H1 (cell line): Measurements from ENCODE around the gene OMG. TPM values are rescaled to one million over a fixed set of nuclear protein-coding genes. Genes with fewer than 3 reads are reported as not detected.

Experiments used
- CTCF ChIA-PET: fragments of 300-600 bp; sonication (Branson Sonifier 250); formaldehyde crosslinking; loops from one replicate; lab custom pipeline; 2021; ENCODE audit not compliant: partially characterized antibody; lab: Charles Lee
- POLR2A ChIA-PET: fragments of 300-600 bp; sonication (Branson Sonifier 250); formaldehyde crosslinking; loops from one replicate; lab custom pipeline; 2021; ENCODE audit warnings: inconsistent platforms; ENCODE audit not compliant: partially characterized antibody; lab: Charles Lee
- DNase-seq, 2 experiments: peaks; one replicate each; pipeline versions ENCODE4 v3.0.0 to v3.0.0-alpha.2; 2010 to 2022; ENCODE audit warnings: low spot score in 2 of 2, low read depth in 1 of 2, mixed read lengths in 1 of 2
- FAIRE-seq: peaks from 2 replicates; lab custom pipeline; 2011; peaks lifted over from hg19 to GRCh38; lab: Jason Lieb, UNC
- H2AFZ ChIP-seq: 2 replicates; pipeline ENCODE4 v1.8.1; 2012; ENCODE audit warnings: low read length, inconsistent platforms
- H2AK5ac ChIP-seq: 2 replicates; pipeline ENCODE4 v1.6.1; 2013; ENCODE audit warnings: low read depth, low read length
- H2BK120ac ChIP-seq: replicated peaks from 2 replicates; pipeline ENCODE3; 2013; ENCODE audit warnings: low read depth, low read length, inconsistent platforms
- H2BK12ac ChIP-seq: 2 replicates; pipeline ENCODE4 v1.6.1; 2013; ENCODE audit warnings: low read depth, low read length
- H2BK15ac ChIP-seq: 2 replicates; pipeline ENCODE4 v1.6.1; 2013; ENCODE audit warnings: low read length
- H2BK20ac ChIP-seq: 2 replicates; pipeline ENCODE4 v1.6.1; 2013; ENCODE audit warnings: low read length
- H2BK5ac ChIP-seq: 2 replicates; pipeline ENCODE4 v1.6.1; 2013; ENCODE audit warnings: low read depth, low read length
- H3K14ac ChIP-seq: 2 replicates; pipeline ENCODE4 v1.6.1; 2013; ENCODE audit warnings: inconsistent platforms; ENCODE audit not compliant: insufficient read length
- H3K18ac ChIP-seq: 2 replicates; pipeline ENCODE4 v1.6.1; 2013; ENCODE audit warnings: low read length; ENCODE audit errors: extremely low read depth
- H3K23ac ChIP-seq: 2 replicates; pipeline ENCODE4 v1.6.1; 2013; ENCODE audit warnings: inconsistent platforms; ENCODE audit not compliant: insufficient read length
- H3K23me2 ChIP-seq: 2 replicates; pipeline ENCODE4 v1.6.1; 2013; ENCODE audit warnings: low read depth, low read length
- H3K27ac ChIP-seq: 2 replicates; pipeline ENCODE4 v1.6.1; 2011; ENCODE audit warnings: low read depth, low read length, inconsistent platforms
- H3K27me3 ChIP-seq, 4 experiments: replicated peaks in 1 of 4; 1 replicate in 1 of 4; 2 replicates in 3 of 4; pipeline versions ENCODE4 v1.6.1 to v1.8.1; 2011 to 2013; ENCODE audit warnings: low read length in 3 of 4, mild to moderate bottlenecking in 3 of 4, inconsistent platforms in 2 of 4, mixed read lengths in 2 of 4, moderate library complexity in 1 of 4; ENCODE audit not compliant: control insufficient read depth in 3 of 4, insufficient read depth in 3 of 4; ENCODE audit errors: extremely low read depth in 1 of 4
- H3K36me3 ChIP-seq, 4 experiments: 2 replicates each; pipeline versions ENCODE4 v1.6.1 to v1.8.1; 2011 to 2013; ENCODE audit warnings: mild to moderate bottlenecking in 4 of 4, low read length in 3 of 4, moderate library complexity in 2 of 4, control low read depth in 1 of 4, inconsistent platforms in 1 of 4; ENCODE audit not compliant: insufficient read depth in 4 of 4, control insufficient read depth in 2 of 4
- H3K4ac ChIP-seq: replicated peaks from 2 replicates; pipeline ENCODE3; 2013; ENCODE audit warnings: low read length, low read depth, mixed read lengths, inconsistent platforms; ENCODE audit not compliant: insufficient read length
- H3K4me1 ChIP-seq, 4 experiments: replicated peaks in 1 of 4; 1 replicate in 1 of 4; 2 replicates in 3 of 4; pipeline versions ENCODE4 v1.6.1 to v1.8.1; 2011 to 2013; ENCODE audit warnings: low read length in 3 of 4, inconsistent platforms in 2 of 4, mixed read lengths in 1 of 4; ENCODE audit not compliant: insufficient read depth in 4 of 4, control insufficient read depth in 3 of 4
- H3K4me2 ChIP-seq, 2 experiments: 2 replicates each; pipeline versions ENCODE4 v1.6.1 to v1.8.1; 2011 to 2013; ENCODE audit warnings: low read depth in 2 of 2, low read length in 2 of 2, control low read depth in 1 of 2, inconsistent platforms in 1 of 2, mild to moderate bottlenecking in 1 of 2; ENCODE audit not compliant: insufficient read depth in 1 of 2
- H3K4me3 ChIP-seq, 4 experiments: fragments of 200-600, 300-600 bp in 1 of 4; sonication (generic), shearing (Covaris generic), sonication (Bioruptor Twin) in 1 of 4; 2 replicates each; pipeline versions ENCODE4 v1.5.1 to v1.8.1; 2011 to 2016; ENCODE audit warnings: low read length in 4 of 4, low read depth in 3 of 4, control low read depth in 2 of 4, inconsistent platforms in 2 of 4, mild to moderate bottlenecking in 2 of 4, mixed read lengths in 1 of 4, moderate library complexity in 1 of 4; ENCODE audit not compliant: insufficient read depth in 2 of 4; ENCODE audit errors: extremely low read depth in 1 of 4
- H3K56ac ChIP-seq: replicated peaks from 2 replicates; pipeline ENCODE3; 2013; ENCODE audit warnings: low read depth, mild to moderate bottlenecking, mixed read lengths, low read length, inconsistent platforms; ENCODE audit not compliant: insufficient read length
- H3K79me1 ChIP-seq: 2 replicates; pipeline ENCODE4 v1.6.1; 2013; ENCODE audit warnings: low read depth, low read length, control low read depth
- H3K79me2 ChIP-seq, 2 experiments: 2 replicates each; pipeline versions ENCODE4 v1.6.1 to v1.8.1; 2012 to 2013; ENCODE audit warnings: low read length in 2 of 2, mild to moderate bottlenecking in 2 of 2, inconsistent platforms in 1 of 2; ENCODE audit not compliant: insufficient read depth in 2 of 2, control insufficient read depth in 1 of 2
- H3K9ac ChIP-seq, 4 experiments: replicated peaks in 1 of 4; 1 replicate in 1 of 4; 2 replicates in 3 of 4; pipeline versions ENCODE4 v1.6.1 to v1.8.1; 2011 to 2013; ENCODE audit warnings: low read depth in 3 of 4, low read length in 3 of 4, control low read depth in 2 of 4, mild to moderate bottlenecking in 2 of 4, moderate library complexity in 2 of 4, inconsistent platforms in 1 of 4; ENCODE audit errors: extremely low read depth in 1 of 4
- H3K9me3 ChIP-seq, 2 experiments: 2 replicates each; pipeline versions ENCODE4 v1.6.1 to v1.8.1; 2012 to 2013; ENCODE audit warnings: mild to moderate bottlenecking in 2 of 2, moderate library complexity in 2 of 2, control low read depth in 1 of 2, inconsistent platforms in 1 of 2, low read depth in 1 of 2, low read length in 1 of 2, mixed read lengths in 1 of 2; ENCODE audit not compliant: insufficient read depth in 2 of 2
- H4K20me1 ChIP-seq, 2 experiments: replicated peaks in 1 of 2; 2 replicates each; pipeline versions ENCODE3 to v1.8.1; 2011 to 2013; ENCODE audit warnings: inconsistent platforms in 2 of 2, low read length in 2 of 2, mild to moderate bottlenecking in 1 of 2; ENCODE audit not compliant: insufficient read depth in 2 of 2, control insufficient read depth in 1 of 2
- H4K5ac ChIP-seq: 2 replicates; pipeline ENCODE4 v1.6.1; 2013; ENCODE audit warnings: low read length, low read depth, mixed read lengths, inconsistent platforms; ENCODE audit not compliant: insufficient read length
- H4K8ac ChIP-seq: 2 replicates; pipeline ENCODE4 v1.8.0; 2013; ENCODE audit warnings: mild to moderate bottlenecking, moderate library complexity, low read length, inconsistent platforms; ENCODE audit not compliant: insufficient read depth; ENCODE audit errors: extremely low read depth
- H4K91ac ChIP-seq: replicated peaks from 2 replicates; pipeline ENCODE3; 2013; ENCODE audit warnings: low read length, mixed read lengths, inconsistent platforms; ENCODE audit not compliant: insufficient read length
- BCL11A ChIP-seq, 2 experiments: IDR thresholded peaks; one replicate each; pipeline ENCODE4 v1.6.1; 2011; ENCODE audit warnings: low read depth in 2 of 2, low read length in 2 of 2, mild to moderate bottlenecking in 2 of 2
- FOSL1 ChIP-seq: IDR thresholded peaks from 2 replicates; pipeline ENCODE4 v1.6.1; 2011; ENCODE audit warnings: mild to moderate bottlenecking, low read depth, low read length, moderate library complexity; ENCODE audit not compliant: insufficient read depth
- GTF2F1 ChIP-seq: IDR thresholded peaks from 2 replicates; pipeline ENCODE4 v1.6.1; 2012; ENCODE audit warnings: low read depth, low read length, improper control_type of control experiment, borderline replicate concordance
- KDM5A ChIP-seq: fragments of 200-600 bp; IDR thresholded peaks from 2 replicates; pipeline ENCODE4 v1.7.1; 2012; ENCODE audit warnings: mild to moderate bottlenecking, low read length, inconsistent platforms, mixed read lengths
- POLR2A ChIP-seq, 2 experiments: IDR thresholded peaks; 1 replicate in 1 of 2; 2 replicates in 1 of 2; pipeline ENCODE4 v1.6.1; 2011; ENCODE audit warnings: low read depth in 2 of 2, low read length in 2 of 2, mild to moderate bottlenecking in 2 of 2; ENCODE audit errors: control extremely low read depth in 1 of 2
- POLR2AphosphoS5 ChIP-seq: IDR thresholded peaks from 2 replicates; pipeline ENCODE4 v1.6.1; 2011; ENCODE audit warnings: low read depth, low read length
- RFX5 ChIP-seq: IDR thresholded peaks from 2 replicates; pipeline ENCODE4 v1.6.1; 2011; ENCODE audit warnings: low read depth, low read length, improper control_type of control experiment, borderline replicate concordance
- SP2 ChIP-seq: IDR thresholded peaks from 2 replicates; pipeline ENCODE4 v1.6.1; 2012; ENCODE audit warnings: mild to moderate bottlenecking, low read length, inconsistent platforms
- WGBS, 2 experiments: shearing (Covaris generic) in 1 of 2; methylation state at CpG; one replicate each; pipeline versions ENCODE4 v1.1.6 to v1.1.7; 2013 to 2015; ENCODE audit warnings: low lambda C conversion rate in 2 of 2, mixed read lengths in 2 of 2, inconsistent platforms in 1 of 2, low coverage in 1 of 2, missing lambda C conversion rate in 1 of 2; ENCODE audit not compliant: insufficient replicate concordance in 2 of 2, insufficient coverage in 1 of 2, insufficient read length in 1 of 2; ENCODE audit errors: extremely low coverage in 1 of 2, missing lambda C conversion rate in 1 of 2; 5-methylcytosine and 5-hydroxymethylcytosine counted together
- polyA plus RNA-seq, 7 experiments: library from polyadenylated mRNA; depleted of rRNA in 3 of 7; stranded (reverse) in 5 of 7; unstranded in 2 of 7; fragments of >200 nt in 5 of 7; fragments of 200-250 nt in 2 of 7; gene quantifications; 1 replicate in 5 of 7; 2 replicates in 1 of 7; 4 replicates in 1 of 7; pipeline versions ENCODE4 v1.2.1 to v1.2.3, GENCODE V29; 2011 to 2013; ENCODE audit warnings: missing spikeins in 2 of 7, mixed read lengths in 2 of 7
- total RNA-seq: library from RNA; stranded (reverse); fragmentation: NEBNext Ultra II Directional; extraction: Animal tissue kit (Norgen Biotek cat#: 25700); gene quantifications from 2 replicates; pipeline ENCODE4 v1.2.1, GENCODE V29; 2021
- TF ChIP-seq, protein P1 (sequence below): IDR thresholded peaks from 2 replicates; pipeline ENCODE4 v1.6.1; 2012; ENCODE audit warnings: low read length, inconsistent platforms

OMG gene
- total and polyA plus RNA-seq, 2 of the 8 experiments (the other 6 are each of a cell fraction or from before 2014, with no cell fraction given) = not detected

- Histone ChIP-seq H2BK20ac (no peak overlapping the region), H4K8ac (no peak overlapping the region), H3K79me1 (no peaks in the 10 kb centered on the region), H3K27ac (no peak overlapping the region), H2AFZ (no peak overlapping the region), H3K18ac (no peak overlapping the region), H3K4me2 (no peak overlapping the region), H4K20me1 (no peaks in the 10 kb centered on the region), H3K27me3 (no peaks in the 10 kb centered on the region), H3K23ac (no peak overlapping the region), H3K4ac (no peak overlapping the region), H3K36me3 (0 out of 8 replicates have a peak, but pooled peaks cover 0 to 6% (median 1%) of the 10 kb centered on the region in 4 experiments), H3K4me1 (peaks cover 0 to 4% (median 1%) of the 10 kb centered on the region in 4 experiments; a peak in 4 of 7 replicates), H2BK120ac (no peak overlapping the region), H3K79me2 (no peaks in the 10 kb centered on the region), H2BK12ac (no peak overlapping the region), H3K14ac (no peak overlapping the region), H2BK5ac (no peak overlapping the region), H2BK15ac (no peak overlapping the region), H3K4me3 (no peak overlapping the region), H4K5ac (no peak overlapping the region), H3K56ac (no peak overlapping the region), H3K9ac (no peak overlapping the region), H3K23me2 (no peaks in the 10 kb centered on the region), H2AK5ac (no peak overlapping the region), H3K9me3 (no peaks in the 10 kb centered on the region), H4K91ac (no peak overlapping the region)
- ChIA-PET CTCF (no interaction called here), POLR2A (no interaction called here)
- TF ChIP-seq FOSL1 (no peak), RFX5 (no peak), GTF2F1 (no peak), POLR2AphosphoS5 (no peak), KDM5A (no peak), BCL11A (IDR thresholded peaks at IDR 0.05; ENCODE audit: low read depth in 2 of 2, low read length in 2 of 2) (no peak), POLR2A (IDR thresholded peaks at IDR 0.05; ENCODE audit: control extremely low read depth in 1 of 2, low read depth in 2 of 2, low read length in 2 of 2) (no peak), SP2 (no peak)
- TF ChIP-seq, protein P1, sequence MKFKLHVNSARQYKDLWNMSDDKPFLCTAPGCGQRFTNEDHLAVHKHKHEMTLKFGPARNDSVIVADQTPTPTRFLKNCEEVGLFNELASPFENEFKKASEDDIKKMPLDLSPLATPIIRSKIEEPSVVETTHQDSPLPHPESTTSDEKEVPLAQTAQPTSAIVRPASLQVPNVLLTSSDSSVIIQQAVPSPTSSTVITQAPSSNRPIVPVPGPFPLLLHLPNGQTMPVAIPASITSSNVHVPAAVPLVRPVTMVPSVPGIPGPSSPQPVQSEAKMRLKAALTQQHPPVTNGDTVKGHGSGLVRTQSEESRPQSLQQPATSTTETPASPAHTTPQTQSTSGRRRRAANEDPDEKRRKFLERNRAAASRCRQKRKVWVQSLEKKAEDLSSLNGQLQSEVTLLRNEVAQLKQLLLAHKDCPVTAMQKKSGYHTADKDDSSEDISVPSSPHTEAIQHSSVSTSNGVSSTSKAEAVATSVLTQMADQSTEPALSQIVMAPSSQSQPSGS = no peak
- WGBS, 2 experiments = 89% methylated on average over 1 of the region's 1 CpG; no CpG with 5 or more reads in 1 of the 2 experiments
- no peak for FAIRE-seq
- DNase-seq = no peak
Observed at GRCh38 chr17:31273516-31273915, 23.5 kb downstream of the OMG start.
